H1 (cell line): ENCODE data around the gene RBM19. TPM values are rescaled to one million over a fixed set of nuclear protein-coding genes. Genes with fewer than 3 reads are reported as not detected.

Experiments
- CTCF ChIA-PET: fragments of 300-600 bp; sonication (Branson Sonifier 250); formaldehyde crosslinking; loops from one replicate; lab custom pipeline; 2021; ENCODE audit not compliant: partially characterized antibody; lab: Charles Lee
- POLR2A ChIA-PET: fragments of 300-600 bp; sonication (Branson Sonifier 250); formaldehyde crosslinking; loops from one replicate; lab custom pipeline; 2021; ENCODE audit warnings: inconsistent platforms; ENCODE audit not compliant: partially characterized antibody; lab: Charles Lee
- DNase-seq, 2 experiments: peaks; one replicate each; pipeline versions ENCODE4 v3.0.0 to v3.0.0-alpha.2; 2010 to 2022; ENCODE audit warnings: low spot score in 2 of 2, low read depth in 1 of 2, mixed read lengths in 1 of 2
- FAIRE-seq: peaks from 2 replicates; lab custom pipeline; 2011; peaks lifted over from hg19 to GRCh38; lab: Jason Lieb, UNC
- H2AFZ ChIP-seq: 2 replicates; pipeline ENCODE4 v1.8.1; 2012; ENCODE audit warnings: low read length, inconsistent platforms
- H2AK5ac ChIP-seq: 2 replicates; pipeline ENCODE4 v1.6.1; 2013; ENCODE audit warnings: low read depth, low read length
- H2BK120ac ChIP-seq: replicated peaks from 2 replicates; pipeline ENCODE3; 2013; ENCODE audit warnings: low read depth, low read length, inconsistent platforms
- H2BK12ac ChIP-seq: 2 replicates; pipeline ENCODE4 v1.6.1; 2013; ENCODE audit warnings: low read depth, low read length
- H2BK15ac ChIP-seq: 2 replicates; pipeline ENCODE4 v1.6.1; 2013; ENCODE audit warnings: low read length
- H2BK20ac ChIP-seq: 2 replicates; pipeline ENCODE4 v1.6.1; 2013; ENCODE audit warnings: low read length
- H2BK5ac ChIP-seq: 2 replicates; pipeline ENCODE4 v1.6.1; 2013; ENCODE audit warnings: low read depth, low read length
- H3K14ac ChIP-seq: 2 replicates; pipeline ENCODE4 v1.6.1; 2013; ENCODE audit warnings: inconsistent platforms; ENCODE audit not compliant: insufficient read length
- H3K18ac ChIP-seq: 2 replicates; pipeline ENCODE4 v1.6.1; 2013; ENCODE audit warnings: low read length; ENCODE audit errors: extremely low read depth
- H3K23ac ChIP-seq: 2 replicates; pipeline ENCODE4 v1.6.1; 2013; ENCODE audit warnings: inconsistent platforms; ENCODE audit not compliant: insufficient read length
- H3K23me2 ChIP-seq: 2 replicates; pipeline ENCODE4 v1.6.1; 2013; ENCODE audit warnings: low read depth, low read length
- H3K27ac ChIP-seq: 2 replicates; pipeline ENCODE4 v1.6.1; 2011; ENCODE audit warnings: low read depth, low read length, inconsistent platforms
- H3K27me3 ChIP-seq, 4 experiments: replicated peaks in 1 of 4; 1 replicate in 1 of 4; 2 replicates in 3 of 4; pipeline versions ENCODE4 v1.6.1 to v1.8.1; 2011 to 2013; ENCODE audit warnings: low read length in 3 of 4, mild to moderate bottlenecking in 3 of 4, inconsistent platforms in 2 of 4, mixed read lengths in 2 of 4, moderate library complexity in 1 of 4; ENCODE audit not compliant: control insufficient read depth in 3 of 4, insufficient read depth in 3 of 4; ENCODE audit errors: extremely low read depth in 1 of 4
- H3K36me3 ChIP-seq, 4 experiments: 2 replicates each; pipeline versions ENCODE4 v1.6.1 to v1.8.1; 2011 to 2013; ENCODE audit warnings: mild to moderate bottlenecking in 4 of 4, low read length in 3 of 4, moderate library complexity in 2 of 4, control low read depth in 1 of 4, inconsistent platforms in 1 of 4; ENCODE audit not compliant: insufficient read depth in 4 of 4, control insufficient read depth in 2 of 4
- H3K4ac ChIP-seq: replicated peaks from 2 replicates; pipeline ENCODE3; 2013; ENCODE audit warnings: low read length, low read depth, mixed read lengths, inconsistent platforms; ENCODE audit not compliant: insufficient read length
- H3K4me1 ChIP-seq, 4 experiments: replicated peaks in 1 of 4; 1 replicate in 1 of 4; 2 replicates in 3 of 4; pipeline versions ENCODE4 v1.6.1 to v1.8.1; 2011 to 2013; ENCODE audit warnings: low read length in 3 of 4, inconsistent platforms in 2 of 4, mixed read lengths in 1 of 4; ENCODE audit not compliant: insufficient read depth in 4 of 4, control insufficient read depth in 3 of 4
- H3K4me2 ChIP-seq, 2 experiments: 2 replicates each; pipeline versions ENCODE4 v1.6.1 to v1.8.1; 2011 to 2013; ENCODE audit warnings: low read depth in 2 of 2, low read length in 2 of 2, control low read depth in 1 of 2, inconsistent platforms in 1 of 2, mild to moderate bottlenecking in 1 of 2; ENCODE audit not compliant: insufficient read depth in 1 of 2
- H3K4me3 ChIP-seq, 4 experiments: fragments of 200-600, 300-600 bp in 1 of 4; sonication (generic), shearing (Covaris generic), sonication (Bioruptor Twin) in 1 of 4; 2 replicates each; pipeline versions ENCODE4 v1.5.1 to v1.8.1; 2011 to 2016; ENCODE audit warnings: low read length in 4 of 4, low read depth in 3 of 4, control low read depth in 2 of 4, inconsistent platforms in 2 of 4, mild to moderate bottlenecking in 2 of 4, mixed read lengths in 1 of 4, moderate library complexity in 1 of 4; ENCODE audit not compliant: insufficient read depth in 2 of 4; ENCODE audit errors: extremely low read depth in 1 of 4
- H3K56ac ChIP-seq: replicated peaks from 2 replicates; pipeline ENCODE3; 2013; ENCODE audit warnings: low read depth, mild to moderate bottlenecking, mixed read lengths, low read length, inconsistent platforms; ENCODE audit not compliant: insufficient read length
- H3K79me1 ChIP-seq: 2 replicates; pipeline ENCODE4 v1.6.1; 2013; ENCODE audit warnings: low read depth, low read length, control low read depth
- H3K79me2 ChIP-seq, 2 experiments: 2 replicates each; pipeline versions ENCODE4 v1.6.1 to v1.8.1; 2012 to 2013; ENCODE audit warnings: low read length in 2 of 2, mild to moderate bottlenecking in 2 of 2, inconsistent platforms in 1 of 2; ENCODE audit not compliant: insufficient read depth in 2 of 2, control insufficient read depth in 1 of 2
- H3K9ac ChIP-seq, 4 experiments: replicated peaks in 1 of 4; 1 replicate in 1 of 4; 2 replicates in 3 of 4; pipeline versions ENCODE4 v1.6.1 to v1.8.1; 2011 to 2013; ENCODE audit warnings: low read depth in 3 of 4, low read length in 3 of 4, control low read depth in 2 of 4, mild to moderate bottlenecking in 2 of 4, moderate library complexity in 2 of 4, inconsistent platforms in 1 of 4; ENCODE audit errors: extremely low read depth in 1 of 4
- H3K9me3 ChIP-seq, 2 experiments: 2 replicates each; pipeline versions ENCODE4 v1.6.1 to v1.8.1; 2012 to 2013; ENCODE audit warnings: mild to moderate bottlenecking in 2 of 2, moderate library complexity in 2 of 2, control low read depth in 1 of 2, inconsistent platforms in 1 of 2, low read depth in 1 of 2, low read length in 1 of 2, mixed read lengths in 1 of 2; ENCODE audit not compliant: insufficient read depth in 2 of 2
- H4K20me1 ChIP-seq, 2 experiments: replicated peaks in 1 of 2; 2 replicates each; pipeline versions ENCODE3 to v1.8.1; 2011 to 2013; ENCODE audit warnings: inconsistent platforms in 2 of 2, low read length in 2 of 2, mild to moderate bottlenecking in 1 of 2; ENCODE audit not compliant: insufficient read depth in 2 of 2, control insufficient read depth in 1 of 2
- H4K5ac ChIP-seq: 2 replicates; pipeline ENCODE4 v1.6.1; 2013; ENCODE audit warnings: low read length, low read depth, mixed read lengths, inconsistent platforms; ENCODE audit not compliant: insufficient read length
- H4K8ac ChIP-seq: 2 replicates; pipeline ENCODE4 v1.8.0; 2013; ENCODE audit warnings: mild to moderate bottlenecking, moderate library complexity, low read length, inconsistent platforms; ENCODE audit not compliant: insufficient read depth; ENCODE audit errors: extremely low read depth
- H4K91ac ChIP-seq: replicated peaks from 2 replicates; pipeline ENCODE3; 2013; ENCODE audit warnings: low read length, mixed read lengths, inconsistent platforms; ENCODE audit not compliant: insufficient read length
- EZH2 ChIP-seq: fragments of 200-600 bp; sonication (generic); IDR thresholded peaks from 2 replicates; pipeline ENCODE4 v1.7.1; 2012; ENCODE audit warnings: low read depth, mild to moderate bottlenecking, moderate library complexity, low read length, inconsistent platforms; ENCODE audit not compliant: severe bottlenecking
- SIX5 ChIP-seq: IDR thresholded peaks from 2 replicates; pipeline ENCODE4 v1.6.1; 2011; ENCODE audit warnings: mild to moderate bottlenecking, low read depth, low read length
- TCF12 ChIP-seq: IDR thresholded peaks from 2 replicates; pipeline ENCODE4 v1.6.1; 2011; ENCODE audit warnings: low read depth, mild to moderate bottlenecking, low read length
- WGBS, 2 experiments: shearing (Covaris generic) in 1 of 2; methylation state at CpG; one replicate each; pipeline versions ENCODE4 v1.1.6 to v1.1.7; 2013 to 2015; ENCODE audit warnings: low lambda C conversion rate in 2 of 2, mixed read lengths in 2 of 2, inconsistent platforms in 1 of 2, low coverage in 1 of 2, missing lambda C conversion rate in 1 of 2; ENCODE audit not compliant: insufficient replicate concordance in 2 of 2, insufficient coverage in 1 of 2, insufficient read length in 1 of 2; ENCODE audit errors: extremely low coverage in 1 of 2, missing lambda C conversion rate in 1 of 2; 5-methylcytosine and 5-hydroxymethylcytosine counted together
- polyA plus RNA-seq, 7 experiments: library from polyadenylated mRNA; depleted of rRNA in 3 of 7; stranded (reverse) in 5 of 7; unstranded in 2 of 7; fragments of >200 nt in 5 of 7; fragments of 200-250 nt in 2 of 7; gene quantifications; 1 replicate in 5 of 7; 2 replicates in 1 of 7; 4 replicates in 1 of 7; pipeline versions ENCODE4 v1.2.1 to v1.2.3, GENCODE V29; 2011 to 2013; ENCODE audit warnings: missing spikeins in 2 of 7, mixed read lengths in 2 of 7
- total RNA-seq: library from RNA; stranded (reverse); fragmentation: NEBNext Ultra II Directional; extraction: Animal tissue kit (Norgen Biotek cat#: 25700); gene quantifications from 2 replicates; pipeline ENCODE4 v1.2.1, GENCODE V29; 2021

The RBM19 gene
- total and polyA plus RNA-seq, 2 of the 8 experiments (the other 6 are each of a cell fraction or from before 2014, with no cell fraction given): 23.4 to 61.9 TPM

DNA sequence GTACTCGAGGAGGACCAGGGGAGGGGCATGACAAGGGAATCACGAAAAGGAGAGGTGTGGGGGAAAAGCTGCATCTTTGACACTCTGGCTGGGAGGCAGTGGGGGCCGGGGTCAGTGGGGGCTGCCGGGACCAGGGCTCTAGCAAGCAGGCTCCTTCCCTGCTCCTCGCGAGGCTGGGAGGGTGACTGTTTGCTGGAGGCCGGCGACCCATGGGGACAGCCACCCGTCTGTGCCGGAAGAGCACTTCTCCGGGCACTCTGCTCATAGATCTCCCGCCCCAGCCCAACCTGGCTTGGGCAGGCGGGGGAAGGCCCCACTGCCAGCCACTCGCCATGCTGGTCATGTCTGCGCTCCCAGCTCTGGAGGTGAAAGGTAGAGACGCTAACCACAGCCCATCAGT, 130.7 kb downstream of the RBM19 start:
- ChIA-PET POLR2A (interaction anchor here (1.0 kb wide), 1 partner anchor 29 kb away, joined by 3 read pairs; no protein-coding TSS in a partner anchor), CTCF (interaction anchor here (1.2 to 2.0 kb wide), 5 partner anchors 24 to 161 kb away, joined by 3 to 7 read pairs (median 4); no protein-coding TSS in a partner anchor)
- no peak overlapping the region for H3K14ac ChIP-seq
- no peaks in the 10 kb centered on the region for H3K79me2 ChIP-seq
- no peak overlapping the region for H3K9ac ChIP-seq
- H2BK120ac ChIP-seq: no peak overlapping the region
- H2AFZ ChIP-seq: no peak overlapping the region
- no peak overlapping the region for H2BK5ac ChIP-seq
- no peak overlapping the region; the same call in 1 of the 2 replicates for H4K8ac ChIP-seq
- H3K4me3 ChIP-seq: no peak overlapping the region
- DNase-seq (no peak), FAIRE-seq (no peak)
- no peak overlapping the region for H3K27ac ChIP-seq
- H4K5ac ChIP-seq: no peak overlapping the region
- no peak overlapping the region for H3K4ac ChIP-seq
- no peak overlapping the region for H3K4me2 ChIP-seq
- no peaks in the 10 kb centered on the region for H3K79me1 ChIP-seq
- WGBS, 2 experiments: 88% methylated on average over 8 of the region's 16 CpGs; no CpG with 5 or more reads in 1 of the 2 experiments
- no peak overlapping the region for H2BK20ac ChIP-seq
- H3K9me3 ChIP-seq: no peaks in the 10 kb centered on the region
- no peak overlapping the region for H3K18ac ChIP-seq
- peaks cover 0 to 3% (median 0%) of the 10 kb centered on the region in 4 experiments; a peak in 1 of 7 replicates for H3K4me1 ChIP-seq
- no peak overlapping the region for H4K91ac ChIP-seq
- H2BK12ac ChIP-seq: no peak overlapping the region
- H2BK15ac ChIP-seq: no peak overlapping the region
- no peak overlapping the region for H2AK5ac ChIP-seq
- no peak for TF ChIP-seq EZH2
- TF ChIP-seq SIX5: no peak
- no peak for TF ChIP-seq TCF12
- H3K27me3 ChIP-seq: no peaks in the 10 kb centered on the region
- no peak overlapping the region for H3K23ac ChIP-seq
- no peaks in the 10 kb centered on the region; the same call in 1 of the 2 replicates for H3K23me2 ChIP-seq
- peaks cover 0 to 2% of the 10 kb centered on the region in 2 experiments for H4K20me1 ChIP-seq
- H3K36me3 ChIP-seq: no peaks in the 10 kb centered on the region
- no peak overlapping the region for H3K56ac ChIP-seq
